Naive thymus-derived CD8-positive, alpha-beta T cell (primary cell): ENCODE measurements around the gene CYFIP2. TPM values are rescaled to one million over a fixed set of nuclear protein-coding genes. Genes with fewer than 3 reads are reported as not detected.

Experiments
- ATAC-seq, 2 donors: fragments of 150-1000 bp; cut with Tn5 transposase in 1 of 2; sonication (Bioruptor Pico), chemical (Tn5 transposase) in 1 of 2; 1 replicate in 1 of 2; 2 replicates in 1 of 2; pipeline ENCODE4 v1.10.0; 2021; ENCODE audit warnings: mild to moderate bottlenecking in 2 of 2, moderate library complexity in 2 of 2
- POLR2A ChIA-PET: fragments of 350-600 bp; sonication (Branson Sonifier 250); formaldehyde crosslinking; loops from one replicate; lab custom pipeline; 2021; ENCODE audit warnings: antibody characterized with exemption; lab: Charles Lee
- DNase-seq, 10 donors: peaks; one replicate each; pipeline versions ENCODE4 v3.0.0 to v3.0.0-alpha.2; 2020 to 2022
- H3K27ac Mint-ChIP-seq, 10 donors: one replicate each; pipeline ENCODE4 v1.8.0; 2020 to 2022; ENCODE audit warnings: mild to moderate bottlenecking in 10 of 10, mixed read lengths in 10 of 10, moderate library complexity in 4 of 10, inconsistent platforms in 1 of 10
- H3K27me3 Mint-ChIP-seq, 5 donors: one replicate each; pipeline ENCODE4 v1.8.0; 2021 to 2022; ENCODE audit warnings: mixed read lengths in 5 of 5
- H3K36me3 Mint-ChIP-seq, 3 donors: one replicate each; pipeline ENCODE4 v1.8.0; 2020 to 2022; ENCODE audit warnings: mixed read lengths in 3 of 3, mild to moderate bottlenecking in 2 of 3, inconsistent platforms in 1 of 3
- H3K4me1 Mint-ChIP-seq, 4 donors: one replicate each; pipeline ENCODE4 v1.8.0; 2021 to 2022; ENCODE audit warnings: mixed read lengths in 4 of 4
- H3K4me3 Mint-ChIP-seq, 10 donors: one replicate each; pipeline ENCODE4 v1.8.0; 2020 to 2022; ENCODE audit warnings: mild to moderate bottlenecking in 10 of 10, mixed read lengths in 10 of 10, moderate library complexity in 6 of 10, inconsistent platforms in 1 of 10
- H3K9me3 Mint-ChIP-seq, 9 donors: one replicate each; pipeline ENCODE4 v1.8.0; 2020 to 2022; ENCODE audit warnings: mixed read lengths in 9 of 9, mild to moderate bottlenecking in 3 of 9, inconsistent platforms in 1 of 9, moderate library complexity in 1 of 9
- polyA plus RNA-seq, 3 donors: library from polyadenylated mRNA; unstranded; fragments of 300-500 nt; fragmentation: Illumina TruSeq; gene quantifications; one replicate each; pipeline ENCODE4 v1.2.3, GENCODE V29; 2021
- total RNA-seq, 8 experiments: library from RNA in 2 of 8; stranded (reverse) in 2 of 8; gene quantifications; one replicate each; pipeline ENCODE4 v1.2.3 and lab custom pipeline; 2021 to 2026

The CYFIP2 gene
- total and polyA plus RNA-seq, 5 experiments from 2014 or later, result 395 to 668 (median 417) TPM

- DNase-seq (no peak), ATAC-seq (no peak)
- Mint-ChIP-seq H3K9me3 (peaks cover 0 to 3% (median 0%) of the 10 kb centered on the region in 9 donors), H3K27ac (no peak overlapping the region), H3K27me3 (peaks cover 3 to 25% (median 7%) of the 10 kb centered on the region in 5 donors), H3K4me1 (peaks cover 0 to 7% (median 1%) of the 10 kb centered on the region in 4 donors), H3K36me3 (peaks cover 0 to 2% (median 0%) of the 10 kb centered on the region in 3 donors), H3K4me3 (no peak overlapping the region)
- POLR2A ChIA-PET, result no interaction called here
Measured at GRCh38 chr5:157434096-157434495, 168.2 kb downstream of the CYFIP2 start.

GRCh38 chr5:157443041-157443549, 177.2 kb downstream of the CYFIP2 start:
- no peak for ATAC-seq
- Mint-ChIP-seq H3K4me1 (no peaks in the 10 kb centered on the region), H3K36me3 (no peaks in the 10 kb centered on the region), H3K4me3 (no peak overlapping the region), H3K27ac (no peak overlapping the region), H3K9me3 (peaks cover 0 to 1% (median 0%) of the 10 kb centered on the region in 9 donors), H3K27me3 (peaks cover 0 to 5% (median 0%) of the 10 kb centered on the region in 5 donors)
- DNase-seq, result no peak
- POLR2A ChIA-PET, result no interaction called here

- Mint-ChIP-seq H3K4me1 (no peaks in the 10 kb centered on the region), H3K27ac (no peak overlapping the region), H3K27me3 (peaks cover 0 to 5% (median 2%) of the 10 kb centered on the region in 5 donors), H3K9me3 (no peaks in the 10 kb centered on the region), H3K4me3 (no peak overlapping the region), H3K36me3 (no peaks in the 10 kb centered on the region)
- POLR2A ChIA-PET, result no interaction called here
- ATAC-seq (no peak), DNase-seq (no peak)
Measured at GRCh38 chr5:157444224-157444623, 178.3 kb downstream of the CYFIP2 start.

Other genes with a start within 250 kb of the CYFIP2 start
- gene HAVCR1, start 207.0 kb upstream of the CYFIP2 start, total RNA-seq, result 10 to 100 TPM; 26.5 to 30.2 TPM
- gene HAVCR1, start 207.0 kb upstream of the CYFIP2 start, polyA plus RNA-seq, result 1 to 10 TPM; 2.3 to 4.7 (median 4.6) TPM
- 1 to 10 TPM; 5.4 to 8.1 TPM for gene HAVCR2, start 157.1 kb upstream of the CYFIP2 start, total RNA-seq
- gene HAVCR2, start 157.1 kb upstream of the CYFIP2 start, polyA plus RNA-seq, result 1 to 10 TPM; 4.4 to 8.9 (median 5.4) TPM
- 10 to 100 TPM; 18.2 to 18.7 TPM for gene MED7, start 123.3 kb upstream of the CYFIP2 start, total RNA-seq
- gene MED7, start 123.3 kb upstream of the CYFIP2 start, polyA plus RNA-seq, result 10 to 100 TPM; 12.0 to 18.2 (median 15.0) TPM
- not detected for gene GARIN3, start 99.9 kb upstream of the CYFIP2 start, total RNA-seq
- not detected for gene GARIN3, start 99.9 kb upstream of the CYFIP2 start, polyA plus RNA-seq
- 100 to 1,000 TPM; 477 to 490 TPM for gene ITK, start 85.3 kb upstream of the CYFIP2 start, total RNA-seq
- 100 to 1,000 TPM; 109 to 231 (median 148) TPM for gene ITK, start 85.3 kb upstream of the CYFIP2 start, polyA plus RNA-seq
- gene NIPAL4, start 194.1 kb downstream of the CYFIP2 start, total RNA-seq, result under 1 TPM; 0.11 to 0.26 TPM
- gene NIPAL4, start 194.1 kb downstream of the CYFIP2 start, polyA plus RNA-seq, result not detected